Measurements from ENCODE around the gene G6PD.
"Not testable (repeated sequence)": the region's sequence is repeated elsewhere in the genome, so short reads cannot be mapped to it uniquely, and the experiment has no call there.

Gene G6PD

GRCh38 chrX:154546354-154547244 is at the start of gene G6PD:
Gene G6PD (minus strand): TSS chrX:154546846. CDS start chrX:154546155, 691 bp downstream.
- peak; percentile 71 for DNase-seq (ENCODE audit: low read depth)

DNA sequence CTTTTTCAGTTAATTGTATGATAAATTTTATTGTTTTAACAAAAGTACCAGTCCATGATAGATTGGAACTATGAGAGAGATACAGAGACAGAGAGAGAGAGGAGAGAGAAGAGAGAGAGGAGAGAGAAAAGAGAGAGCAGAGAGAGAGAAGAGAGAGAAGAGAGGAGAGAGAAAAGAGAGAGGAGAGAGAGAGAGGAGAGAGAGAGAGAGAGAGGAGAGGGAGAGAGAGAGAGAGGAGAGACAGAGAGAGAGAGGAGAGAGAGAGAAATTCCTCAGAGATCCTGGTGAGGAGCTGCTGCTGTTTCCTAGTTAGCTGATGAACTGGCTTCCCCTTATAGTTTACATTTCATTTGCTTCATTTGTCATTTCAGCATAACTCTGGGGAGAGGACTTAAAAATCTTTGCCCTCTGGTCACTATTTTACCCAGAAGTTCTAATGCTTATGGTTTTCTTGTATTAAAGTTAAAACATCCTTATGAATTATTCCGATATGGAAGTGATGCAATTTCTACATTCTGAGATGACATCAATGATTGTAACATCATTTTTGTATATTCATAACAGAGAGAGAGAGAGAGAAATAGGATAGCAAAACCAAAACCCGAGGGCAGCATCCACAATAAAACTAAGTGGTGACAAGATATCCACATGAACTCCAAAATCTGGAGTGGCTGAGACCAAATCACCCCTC is 49.1 kb upstream of the G6PD start:
- no peak for DNase-seq (ENCODE audit: low read depth)

DNA sequence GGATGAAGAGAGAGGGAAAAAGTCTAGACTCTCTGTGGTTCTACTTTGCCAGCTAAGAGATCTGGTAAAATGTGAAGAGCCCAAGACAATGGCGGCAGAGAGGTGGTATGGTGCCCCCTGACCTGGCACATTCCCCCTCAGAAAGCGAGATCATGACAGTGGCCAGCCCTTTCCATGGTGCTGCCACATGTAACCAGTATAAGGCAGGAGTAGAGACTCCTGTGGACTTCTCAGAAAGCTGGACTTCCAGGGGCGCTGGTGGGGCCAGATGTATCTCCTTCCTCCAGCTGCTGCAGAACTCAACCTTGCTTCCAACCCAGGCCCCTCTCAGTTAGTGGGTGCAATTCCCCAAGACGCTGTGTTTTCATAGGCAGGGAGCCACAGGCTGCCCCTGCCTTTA is 47.8 kb upstream of the G6PD start:
- DNase-seq (ENCODE audit: low read depth): no peak

- no peak for DNase-seq (ENCODE audit: low read depth)
Observed at GRCh38 chrX:154593201-154593600, 46.6 kb upstream of the G6PD start.

GRCh38 chrX:154592505-154592904 is 45.9 kb upstream of the G6PD start:
- DNase-seq (ENCODE audit: low read depth): no peak

DNA sequence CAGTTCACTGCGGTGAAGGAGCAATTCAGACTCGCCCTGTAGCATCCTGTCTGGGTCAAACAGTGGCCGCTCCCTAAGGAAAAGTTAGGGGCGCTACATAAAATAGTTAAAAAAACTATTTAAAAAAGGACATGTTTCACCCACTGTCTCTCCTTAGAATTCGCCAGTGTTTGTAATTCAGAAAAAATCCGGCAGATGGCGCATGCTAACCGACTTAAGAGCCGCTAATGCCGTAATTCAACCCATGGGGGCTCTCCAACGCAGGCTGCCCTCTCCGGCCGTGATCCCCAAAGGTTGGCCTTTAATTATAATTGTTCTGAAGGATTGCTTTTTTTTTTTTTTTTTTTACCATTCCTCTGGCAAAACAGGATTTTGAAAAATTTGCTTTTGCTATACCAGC is 43.8 kb upstream of the G6PD start:
- DNase-seq (ENCODE audit: low read depth): not testable (repeated sequence)

DNA sequence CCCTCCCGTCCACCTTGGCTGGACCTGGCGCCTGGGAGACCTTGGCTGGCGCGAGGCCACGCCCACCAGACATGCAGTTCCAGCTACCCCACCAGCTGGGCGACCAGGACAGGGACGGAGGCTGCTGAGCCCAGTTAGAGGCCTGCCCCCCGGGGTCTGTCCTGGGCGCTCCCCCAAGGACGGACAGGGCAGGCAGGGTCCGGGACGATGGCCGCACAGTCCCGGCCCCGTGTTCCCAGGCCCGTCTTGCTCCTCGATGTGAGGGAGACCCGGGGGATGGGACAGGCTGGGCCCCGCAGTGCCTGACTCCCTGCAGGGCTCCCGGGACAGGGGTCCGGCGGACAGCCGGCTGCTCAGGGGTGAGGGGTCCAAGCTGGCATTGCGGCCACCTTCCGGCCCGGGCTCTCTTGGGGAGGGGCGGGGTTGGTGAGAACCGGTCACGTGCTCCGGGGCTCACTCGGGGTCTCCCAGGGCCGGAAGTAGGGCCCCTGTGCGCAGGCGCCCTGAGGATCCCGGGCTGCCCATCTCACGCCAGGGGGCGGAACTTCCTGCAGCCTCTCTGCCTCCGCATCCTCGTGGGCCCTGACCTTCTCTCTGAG is 38.0 kb upstream of the G6PD start, which contains the start of gene CTAG1A:
Gene CTAG1A, plus strand, starts transcription at position 549 of the 599 bp plus-strand sequence. CDS start 74 bp downstream, outside the sequence.
- DNase-seq (ENCODE audit: low read depth): not testable (repeated sequence)

DNA sequence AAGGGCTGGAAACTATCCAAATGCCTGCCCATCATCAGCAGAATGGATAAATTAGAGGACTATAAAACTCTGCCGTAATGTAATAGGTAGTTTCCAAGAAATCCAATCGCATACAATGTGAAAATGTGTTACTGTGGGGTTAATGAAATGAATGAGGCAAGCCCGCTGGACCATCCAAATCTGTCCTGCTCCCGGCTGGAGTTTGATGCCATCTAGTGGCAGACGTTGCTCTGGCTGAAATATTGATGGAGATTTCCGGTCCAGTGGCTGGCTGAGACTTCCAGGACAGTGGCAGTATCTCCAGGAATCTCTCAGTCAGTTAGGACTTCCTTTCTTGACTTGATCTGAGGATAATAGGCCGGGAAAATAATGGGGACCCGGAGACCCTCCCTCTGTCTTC is 36.3 kb upstream of the G6PD start:
- DNase-seq (ENCODE audit: low read depth): not testable (repeated sequence)

- not testable (repeated sequence) for DNase-seq (ENCODE audit: low read depth)
Observed at GRCh38 chrX:154575076-154575475, 28.4 kb upstream of the G6PD start.

DNA sequence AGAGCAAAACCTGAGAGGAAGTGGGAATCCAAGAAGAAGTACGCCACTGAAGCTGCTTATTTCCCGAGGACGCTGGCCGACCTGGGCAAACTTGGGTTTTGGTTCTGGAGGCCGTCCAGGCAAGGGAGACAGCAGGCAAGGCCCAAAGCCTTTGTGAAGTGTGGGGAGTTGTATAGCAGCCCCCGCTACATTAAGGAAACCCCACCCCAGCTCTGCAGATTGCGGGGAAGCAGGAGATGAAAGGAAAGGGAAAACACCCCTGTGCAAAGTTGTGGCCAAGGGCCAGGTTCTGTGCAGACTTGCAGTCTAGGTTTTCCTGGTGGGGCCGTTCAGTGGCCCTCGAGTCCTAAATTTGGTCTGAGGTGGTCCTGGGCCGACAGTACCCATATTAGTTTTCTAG is 26.4 kb upstream of the G6PD start:
- DNase-seq (ENCODE audit: low read depth): not testable (repeated sequence)

DNA sequence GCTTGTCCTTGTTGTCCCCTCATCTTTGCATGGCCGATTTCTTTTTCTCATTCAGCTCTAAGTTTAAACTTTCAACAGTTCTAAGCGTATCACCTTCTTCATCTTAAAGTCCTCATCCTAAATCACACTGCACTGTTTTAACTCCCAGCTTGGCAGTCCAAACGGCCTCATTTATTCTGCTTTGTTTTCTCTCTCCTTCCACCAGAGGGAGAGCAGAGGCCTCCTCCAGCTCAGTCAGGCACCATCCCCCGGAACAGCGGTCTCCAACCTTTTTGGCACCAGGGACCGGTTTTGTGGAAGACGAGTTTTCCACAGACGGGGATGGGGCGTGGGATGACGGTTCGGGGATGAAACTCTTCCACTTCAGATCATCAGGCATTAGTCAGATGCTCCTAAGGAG is 23.7 kb upstream of the G6PD start:
- not testable (repeated sequence) for DNase-seq (ENCODE audit: low read depth)

DNA sequence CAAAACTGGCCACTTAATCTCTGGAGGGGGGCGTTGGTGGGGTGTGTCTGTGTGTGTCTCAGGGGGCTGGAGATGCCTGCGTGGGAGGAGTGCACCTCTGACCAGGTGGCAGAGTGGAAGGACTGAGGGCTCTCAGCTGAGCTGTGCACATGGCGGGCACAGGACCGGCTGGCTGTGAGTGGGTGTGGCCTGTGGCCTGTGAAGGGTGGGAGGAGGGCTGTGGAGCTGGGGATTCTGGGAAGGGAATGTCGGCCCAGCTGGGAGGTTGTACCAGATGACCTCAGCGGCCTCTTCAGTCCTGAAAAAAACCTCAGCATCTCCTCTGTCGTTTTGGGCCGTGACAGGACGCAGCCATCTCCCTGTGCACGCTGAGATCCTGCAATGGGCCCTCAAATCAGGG is 15.6 kb upstream of the G6PD start:
- not testable (repeated sequence) for DNase-seq (ENCODE audit: low read depth)

DNA sequence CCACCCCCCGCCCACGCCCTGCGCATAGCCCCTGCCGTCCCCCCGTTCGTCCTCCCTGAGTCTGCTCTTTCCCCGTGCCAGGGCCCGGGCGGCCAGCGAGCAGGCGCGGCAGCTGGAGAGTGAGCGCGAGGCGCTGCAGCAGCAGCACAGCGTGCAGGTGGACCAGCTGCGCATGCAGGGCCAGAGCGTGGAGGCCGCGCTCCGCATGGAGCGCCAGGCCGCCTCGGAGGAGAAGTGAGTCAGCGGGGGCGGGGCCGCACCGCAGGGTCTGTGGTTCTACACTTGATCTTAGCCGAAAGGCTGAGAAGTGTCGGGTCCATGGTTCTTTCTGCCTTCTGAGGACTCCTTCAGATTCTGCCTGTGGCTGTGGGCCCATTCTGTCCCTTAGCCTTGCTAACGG is 13.7 kb upstream of the G6PD start:
- not testable (repeated sequence) for DNase-seq (ENCODE audit: low read depth)

DNA sequence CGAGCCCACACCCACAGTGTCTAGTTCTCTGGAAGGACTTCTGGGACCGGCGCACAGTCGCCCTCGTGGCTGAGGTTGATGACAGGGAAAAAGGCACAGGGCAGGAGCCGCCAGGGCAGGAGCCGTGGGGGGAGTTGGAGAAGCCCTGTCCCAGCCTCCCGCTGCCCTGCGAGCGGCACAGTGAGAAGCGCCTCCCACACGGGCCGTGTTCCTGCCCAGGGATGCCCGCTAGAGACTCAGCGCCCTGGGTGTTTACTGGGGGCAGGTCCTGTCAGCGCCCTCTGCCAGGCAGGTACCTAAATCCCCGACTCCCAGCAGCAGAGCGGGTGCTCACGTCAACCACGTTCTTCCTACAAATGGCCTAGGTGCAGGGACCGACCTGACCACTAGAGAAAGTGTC is 12.2 kb upstream of the G6PD start:
- not testable (repeated sequence) for DNase-seq (ENCODE audit: low read depth)

DNA sequence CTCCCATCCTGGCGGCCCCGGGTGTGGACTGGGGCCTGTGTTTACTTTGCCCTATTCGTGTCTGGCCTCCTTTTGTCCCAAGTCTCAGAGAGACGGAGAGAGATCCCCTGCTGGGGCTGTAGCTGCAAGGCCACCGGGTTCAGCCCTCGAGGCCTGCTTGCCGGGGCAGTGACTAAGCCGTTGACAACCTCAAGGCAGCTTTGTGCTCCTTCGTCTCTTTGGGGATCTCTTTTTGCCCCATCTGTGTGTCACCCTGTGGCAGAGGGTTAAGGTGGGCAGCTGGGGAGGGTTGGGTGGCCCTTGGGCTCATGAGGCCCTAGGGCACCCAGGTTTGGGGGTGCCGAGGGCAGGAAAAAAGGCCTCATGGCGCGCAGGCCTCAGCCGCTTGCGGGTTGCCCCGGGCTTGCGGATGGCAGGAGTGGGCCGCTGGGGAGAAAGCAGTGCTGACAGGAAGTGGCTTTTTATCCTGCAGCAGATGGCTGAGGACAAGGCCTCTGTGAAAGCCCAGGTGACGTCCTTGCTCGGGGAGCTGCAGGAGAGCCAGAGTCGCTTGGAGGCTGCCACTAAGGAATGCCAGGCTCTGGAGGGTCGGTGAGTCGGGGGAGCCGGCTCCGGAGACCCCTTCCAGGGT is 11.5 kb upstream of the G6PD start:
- DNase-seq (ENCODE audit: low read depth): not testable (repeated sequence)

- DNase-seq (ENCODE audit: low read depth): not testable (repeated sequence)
Observed at GRCh38 chrX:154552112-154552806, 5.6 kb upstream of the G6PD start.

DNA sequence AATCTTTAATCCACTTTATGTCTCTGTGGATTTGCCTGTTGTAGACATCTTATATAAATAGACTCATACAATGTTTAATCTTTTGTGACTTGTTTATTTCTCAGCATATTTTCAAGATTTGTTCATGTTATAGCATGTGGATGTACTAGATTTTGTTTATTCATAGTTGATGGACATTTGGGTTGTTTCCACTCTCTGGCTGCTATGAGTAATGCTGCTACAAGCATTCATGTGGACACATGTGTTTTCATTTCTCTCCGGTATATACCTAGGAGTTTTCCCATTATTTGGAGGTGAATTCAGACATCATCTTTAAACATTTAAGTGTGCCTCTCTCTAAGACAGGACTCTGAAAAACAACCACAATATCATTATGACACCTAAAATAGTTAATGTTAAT is 3.1 kb upstream of the G6PD start:
- no peak for DNase-seq (ENCODE audit: low read depth)

DNA sequence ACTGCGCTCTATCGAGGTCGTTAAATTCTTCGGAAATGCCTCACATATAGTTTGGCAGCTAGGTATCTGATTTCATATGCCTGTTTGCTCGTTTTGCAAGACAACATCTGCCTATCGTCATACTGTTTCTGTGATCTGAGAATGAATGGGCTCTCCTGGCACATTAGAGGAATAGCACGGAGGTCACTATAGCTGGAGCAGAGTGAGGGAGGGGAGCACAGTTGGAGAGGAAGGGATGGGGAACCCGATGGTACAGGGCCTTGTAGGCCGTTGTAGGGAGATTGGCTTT is 1.3 kb upstream of the G6PD start:
- DNase-seq (ENCODE audit: low read depth): no peak

DNA sequence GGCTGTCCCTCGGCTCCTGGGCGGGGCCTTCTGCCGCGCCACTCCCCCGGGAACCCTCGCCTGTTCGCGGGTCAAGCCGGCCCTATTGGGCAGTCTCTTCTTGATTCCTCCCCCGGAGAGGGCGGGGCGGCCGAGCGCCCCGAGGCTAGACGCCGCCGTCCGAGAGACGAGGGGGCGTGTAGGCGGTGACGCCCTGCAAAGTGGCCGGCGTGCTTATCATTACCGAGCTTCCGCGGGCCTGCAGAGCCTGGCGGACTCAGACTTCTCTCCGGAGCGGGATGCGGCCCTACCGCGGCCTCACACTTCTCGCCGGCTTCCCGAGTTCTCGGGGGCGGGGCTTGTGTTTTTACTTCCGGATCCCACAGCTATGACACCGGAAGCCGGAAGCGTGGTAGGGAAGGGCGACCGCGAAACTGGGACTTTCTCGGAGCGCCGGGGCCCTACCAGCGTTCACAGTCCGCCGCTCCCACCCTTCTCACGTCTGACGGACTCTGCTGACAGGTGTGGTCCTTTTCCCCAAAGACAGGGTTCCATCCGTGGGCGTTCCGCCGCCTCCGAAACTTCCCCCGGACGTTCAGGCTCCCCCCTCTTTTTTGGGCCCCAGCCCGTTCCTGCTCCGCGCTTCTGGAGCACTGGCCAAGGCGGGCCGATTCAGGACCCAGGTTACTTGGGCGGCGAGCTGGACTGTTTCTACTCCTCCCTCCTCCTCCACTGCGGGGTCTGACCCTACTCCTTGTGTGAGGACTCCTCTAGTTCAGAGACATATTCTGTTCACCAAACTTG is 790 bp upstream of the G6PD start, which contains the start of gene IKBKG:
Gene IKBKG, plus strand, starts transcription at position 376 of the 783 bp plus-strand sequence. CDS start 4,383 bp downstream, outside the sequence.
- DNase-seq (ENCODE audit: low read depth): peak; percentile 76

DNA sequence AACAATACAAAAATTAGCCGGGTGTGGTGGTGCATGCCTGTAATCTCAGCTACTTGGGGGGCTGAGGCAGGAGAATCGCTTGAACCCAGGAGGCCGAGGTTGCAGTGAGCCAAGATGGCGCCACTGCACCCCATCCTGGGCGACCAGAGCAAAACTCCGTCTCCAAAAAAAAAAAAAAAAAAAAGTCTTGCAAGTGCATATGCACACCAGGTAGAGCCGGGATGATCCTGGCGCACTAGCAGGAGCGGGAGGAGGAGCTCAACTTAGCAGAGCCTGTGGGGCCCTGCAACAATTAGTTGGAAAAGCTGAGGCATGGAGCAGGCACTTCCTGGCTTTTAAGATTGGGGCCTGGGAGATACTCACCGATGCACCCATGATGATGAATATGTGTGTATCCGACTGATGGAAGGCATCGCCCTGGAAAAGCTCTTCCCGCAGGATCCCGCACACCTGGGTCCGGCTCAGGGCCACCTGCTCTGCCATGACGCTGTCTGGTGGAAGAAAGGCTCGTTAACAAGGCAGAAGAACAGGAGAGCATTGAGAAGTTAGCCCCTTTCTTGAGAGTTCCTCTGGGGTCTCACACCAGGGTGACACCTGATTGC is 872 bp downstream of the G6PD start:
- DNase-seq (ENCODE audit: low read depth): no peak
